GM03348 (cell line): ENCODE measurements around the gene RBMX2.
"Not testable (repeated sequence)": the region's sequence is repeated elsewhere in the genome, so short reads cannot be mapped to it uniquely, and the experiment has no call there.

Source experiments
- DNase-seq: peaks from one replicate; pipeline ENCODE4 v3.0.0; 2012; ENCODE audit warnings: low spot score

The RBMX2 gene

GRCh38 chrX:130401415-130402207 is at the start of gene RBMX2:
Gene RBMX2 (plus strand): TSS chrX:130401987. CDS start chrX:130402033, 46 bp downstream.
- DNase-seq, result peak; percentile 97

- not testable (repeated sequence) for DNase-seq
These were observed 49.7 kb upstream of the RBMX2 start for GRCh38 chrX:130352050-130352449.

- no peak for DNase-seq
These were observed 25.7 kb upstream of the RBMX2 start for GRCh38 chrX:130376077-130376476.

GRCh38 chrX:130378024-130378669 is 23.6 kb upstream of the RBMX2 start:
- no peak for DNase-seq

GRCh38 chrX:130385520-130385919 is 16.3 kb upstream of the RBMX2 start, which contains the start of gene GPR119:
Gene GPR119 (minus strand): TSS chrX:130385674. CDS start chrX:130385447, 227 bp downstream.
- DNase-seq, result no peak

GRCh38 chrX:130386408-130386808 is 15.4 kb upstream of the RBMX2 start:
- DNase-seq, result no peak

- peak; percentile 68 for DNase-seq
These were observed 8.2 kb upstream of the RBMX2 start for GRCh38 chrX:130393451-130394074.

- no peak for DNase-seq
These were observed 6.4 kb upstream of the RBMX2 start for GRCh38 chrX:130395341-130395740.

GRCh38 chrX:130402208-130402684 is 459 bp downstream of the RBMX2 start:
- no peak for DNase-seq

GRCh38 chrX:130413415-130413814 is 11.6 kb downstream of the RBMX2 start:
- no peak for DNase-seq

- DNase-seq, result no peak
These were observed 13.0 kb downstream of the RBMX2 start for GRCh38 chrX:130414800-130415199.

- no peak for DNase-seq
These were observed 13.4 kb downstream of the RBMX2 start for GRCh38 chrX:130415201-130415600.

GRCh38 chrX:130416785-130417184 is 15.0 kb downstream of the RBMX2 start:
- no peak for DNase-seq

GRCh38 chrX:130418066-130418465 is 16.3 kb downstream of the RBMX2 start:
- DNase-seq, result no peak

- DNase-seq, result no peak
These were observed 17.0 kb downstream of the RBMX2 start for GRCh38 chrX:130418740-130419139.

GRCh38 chrX:130419263-130419662 is 17.5 kb downstream of the RBMX2 start:
- no peak for DNase-seq

GRCh38 chrX:130426531-130426930 is 24.7 kb downstream of the RBMX2 start:
- no peak for DNase-seq

GRCh38 chrX:130429236-130429635 is 27.4 kb downstream of the RBMX2 start:
- not testable (repeated sequence) for DNase-seq

- no peak for DNase-seq
These were observed 34.1 kb downstream of the RBMX2 start for GRCh38 chrX:130435937-130436336.

- DNase-seq, result not testable (repeated sequence)
These were observed 36.2 kb downstream of the RBMX2 start for GRCh38 chrX:130437996-130438395.

- no peak for DNase-seq
These were observed 42.1 kb downstream of the RBMX2 start for GRCh38 chrX:130443875-130444274.

GRCh38 chrX:130444641-130445336 is 43.0 kb downstream of the RBMX2 start:
- no peak for DNase-seq
